GM12874 (cell line): Measurements from ENCODE around the gene PAX9.

ENCODE experiments used
- CTCF ChIP-seq: IDR thresholded peaks from 2 replicates; pipeline ENCODE4 v1.5.1; 2011; ENCODE audit warnings: low read depth, mild to moderate bottlenecking, control low read depth, low read length, moderate library complexity; ENCODE audit not compliant: insufficient read depth

Gene PAX9

GRCh38 chr14:36661506-36662257 lies at the start of gene PAX9:
PAX9 (plus strand) TSS chr14:36661860; CDS start chr14:36662090, 230 bp downstream.
- no peak for TF ChIP-seq CTCF

GRCh38 chr14:36617824-36618223 lies 43.8 kb upstream of the PAX9 start:
- no peak for TF ChIP-seq CTCF

- TF ChIP-seq CTCF = no peak
Measured at GRCh38 chr14:36618641-36619040, 43.0 kb upstream of the PAX9 start.

GRCh38 chr14:36619131-36619530 lies 42.5 kb upstream of the PAX9 start:
- no peak for TF ChIP-seq CTCF

- no peak for TF ChIP-seq CTCF
Measured at GRCh38 chr14:36619853-36620252, 41.8 kb upstream of the PAX9 start.

GRCh38 chr14:36625014-36625413 lies 36.6 kb upstream of the PAX9 start:
- no peak for TF ChIP-seq CTCF

GRCh38 chr14:36625436-36625835 lies 36.2 kb upstream of the PAX9 start:
- no peak for TF ChIP-seq CTCF
